A549 (cell line): ENCODE results near the gene CTDSPL. TPM values are rescaled to one million over a fixed set of nuclear protein-coding genes. Genes with fewer than 3 reads are reported as not detected.

Experiments
- ATAC-seq, 2 experiments: fragments of 200-7000 bp in 1 of 2; fragments of >200 bp in 1 of 2; cut with Nextera tagmentation in 1 of 2; cut with Tn5 transposase in 1 of 2; 3 replicates each; pipeline versions ENCODE4 v1.8.0 to v1.9.1; 2018 to 2020; ENCODE audit warnings: mild to moderate bottlenecking in 1 of 2, moderate library complexity in 1 of 2
- CTCF ChIA-PET: fragments of 300-600 bp; sonication (Branson Sonifier 250); formaldehyde crosslinking; extraction: SDS; loops from one replicate; lab custom pipeline; 2021; ENCODE audit warnings: antibody characterized with exemption, inconsistent platforms; lab: Yijun Ruan, JAX
- POLR2A ChIA-PET: fragments of 350-600 bp; formaldehyde crosslinking; extraction: SDS; loops from one replicate; lab custom pipeline; 2021; ENCODE audit warnings: antibody characterized with exemption, inconsistent platforms; lab: Yijun Ruan, JAX
- DNase-seq, 2 experiments: peaks; one replicate each; pipeline versions ENCODE4 v3.0.0 to v3.0.0-alpha.2; 2011 to 2016; ENCODE audit warnings: low read depth in 1 of 2, low spot score in 1 of 2
- FAIRE-seq: peaks from 2 replicates; lab custom pipeline; 2011; peaks lifted over from hg19 to GRCh38; lab: Jason Lieb, UNC
- H3K27ac ChIP-seq, 2 experiments: fragments of >200 bp; sonication (Bioruptor Twin); formaldehyde crosslinking; 3 replicates each; pipeline ENCODE4 v1.5.1; 2016 to 2017
- H3K4me1 ChIP-seq: fragments of >200 bp; sonication (Bioruptor Twin); formaldehyde crosslinking; 3 replicates; pipeline ENCODE4 v1.6.1; 2016
- H3K4me2 ChIP-seq: fragments of >200 bp; sonication (Bioruptor Twin); formaldehyde crosslinking; 3 replicates; pipeline ENCODE4 v1.6.1; 2016
- H3K4me3 ChIP-seq: fragments of >200 bp; sonication (Bioruptor Twin); formaldehyde crosslinking; 3 replicates; pipeline ENCODE4 v1.5.1; 2016
- H3K9me3 ChIP-seq: fragments of >200 bp; sonication (Bioruptor Twin); formaldehyde crosslinking; 3 replicates; pipeline ENCODE4 v1.6.1; 2016
- EHF ChIP-seq: fragments of 250-450 bp; sonication (Bioruptor Pico); IDR thresholded peaks from 2 replicates; pipeline ENCODE4 v1.5.0; 2020; ENCODE audit warnings: mild to moderate bottlenecking
- FOSB ChIP-seq: fragments of 250-450 bp; sonication (Bioruptor Pico); IDR thresholded peaks from 2 replicates; pipeline ENCODE4 v1.5.0; 2020; ENCODE audit warnings: mild to moderate bottlenecking, moderate library complexity
- FOSL2 ChIP-seq, 2 experiments: fragments of 450-650 bp in 1 of 2; fragments of >200 bp in 1 of 2; sonication (Bioruptor Twin) in 1 of 2; formaldehyde crosslinking; IDR thresholded peaks; 2 replicates each; pipeline versions ENCODE4 v1.5.0 to v1.6.1; 2016 to 2020; ENCODE audit warnings: mild to moderate bottlenecking in 1 of 2, moderate library complexity in 1 of 2
- GATA3 ChIP-seq: IDR thresholded peaks from 2 replicates; pipeline ENCODE4 v1.6.1; 2012; ENCODE audit warnings: borderline replicate concordance
- HDAC2 ChIP-seq: fragments of 200-600 bp; sonication (generic); IDR thresholded peaks from 2 replicates; pipeline ENCODE4 v1.6.1; 2016
- HEYL ChIP-seq: fragments of 250-450 bp; sonication (Bioruptor Pico); IDR thresholded peaks from 2 replicates; pipeline ENCODE4 v1.8.0; 2021; ENCODE audit warnings: mild to moderate bottlenecking, moderate library complexity
- HOXA7 ChIP-seq: fragments of 250-450 bp; sonication (Bioruptor Pico); IDR thresholded peaks from 2 replicates; pipeline ENCODE4 v1.5.0; 2020; ENCODE audit warnings: mild to moderate bottlenecking, moderate library complexity
- KDM5A ChIP-seq: fragments of 200-600 bp; sonication (generic); IDR thresholded peaks from 2 replicates; pipeline ENCODE4 v1.6.1; 2016; ENCODE audit warnings: antibody characterized with exemption, mild to moderate bottlenecking
- MAX ChIP-seq: IDR thresholded peaks from 2 replicates; pipeline ENCODE4 v1.6.1; 2012
- MAZ ChIP-seq: fragments of 150-350 bp; IDR thresholded peaks from 2 replicates; pipeline ENCODE4 v1.6.1; 2014; ENCODE audit warnings: antibody characterized with exemption, low read depth, low read length, borderline replicate concordance
- SMC3 ChIP-seq: fragments of >200 bp; sonication (Bioruptor Twin); formaldehyde crosslinking; IDR thresholded peaks from 3 replicates; pipeline ENCODE4 v1.6.1; 2018; ENCODE audit warnings: inconsistent platforms
- TP53 ChIP-seq: fragments of 250-450 bp; sonication (Bioruptor Pico); IDR thresholded peaks from 2 replicates; pipeline ENCODE4 v1.5.0; 2021; ENCODE audit warnings: mild to moderate bottlenecking, moderate library complexity
- ZFP36 ChIP-seq: fragments of 450-650 bp; IDR thresholded peaks from 2 replicates; pipeline ENCODE4 v1.6.1; 2014; ENCODE audit warnings: borderline replicate concordance; ENCODE audit not compliant: partially characterized antibody
- WGBS: methylation state at CpG from one replicate; pipeline ENCODE4 v1.1.6; 2017; ENCODE audit errors: missing lambda C conversion rate; 5-methylcytosine and 5-hydroxymethylcytosine counted together
- polyA plus RNA-seq, 4 experiments: library from polyadenylated mRNA; depleted of rRNA in 3 of 4; stranded (reverse); fragments of >200 nt; fragmentation: RNase III in 1 of 4; extraction: RNeasy Plus Mini Kit Qiagen cat#74134 plus additional on column Dnase treatment in 1 of 4; gene quantifications; 2 replicates in 3 of 4; 3 replicates in 1 of 4; pipeline ENCODE4 v1.2.3, GENCODE V29; 2011 to 2017
- TF ChIP-seq, protein P1 (sequence below): IDR thresholded peaks from 2 replicates; pipeline ENCODE4 v1.6.1; 2012; ENCODE audit warnings: low read depth, borderline replicate concordance
- TF ChIP-seq, protein P2 (sequence below): fragments of >200 bp; sonication (Bioruptor Twin); formaldehyde crosslinking; IDR thresholded peaks from 3 replicates; pipeline ENCODE4 v1.6.1; 2016
- TF ChIP-seq, protein P3 (sequence below): fragments of 450-650 bp; IDR thresholded peaks from 2 replicates; pipeline ENCODE4 v1.6.1; 2014; ENCODE audit warnings: antibody characterized with exemption
- TF ChIP-seq, protein P4 (sequence below): fragments of >200 bp; sonication (Bioruptor Twin); formaldehyde crosslinking; IDR thresholded peaks from 3 replicates; pipeline ENCODE4 v1.5.1; 2016

The CTDSPL gene
- polyA plus RNA-seq, 2 of the 4 experiments (the other 2 are of a cell fraction): 9.9 to 35.1 TPM

DNA sequence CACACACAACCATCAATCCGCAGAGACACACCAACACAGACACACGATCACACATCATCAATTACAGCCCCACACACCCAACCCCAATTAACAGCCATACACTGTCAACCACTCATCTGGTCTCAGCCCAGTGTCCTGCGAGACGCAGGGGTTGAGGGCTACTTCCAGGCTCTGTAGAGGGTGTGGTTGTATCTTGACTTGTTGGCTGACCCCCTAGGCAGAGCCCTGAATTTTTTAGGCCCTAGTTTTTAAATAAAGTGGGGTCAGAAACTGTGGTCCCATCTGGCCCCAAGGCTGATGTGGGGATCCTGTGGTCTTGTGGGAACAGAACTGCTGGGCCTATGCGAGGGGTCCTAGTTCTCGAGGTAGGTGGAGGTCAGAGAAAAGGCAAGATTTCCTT lies 138.2 kb downstream of the CTDSPL start:
- no peak for ATAC-seq
- WGBS: 85% methylated on average over 6 of the region's 6 CpGs
- CTCF ChIA-PET: no interaction called here

DNA sequence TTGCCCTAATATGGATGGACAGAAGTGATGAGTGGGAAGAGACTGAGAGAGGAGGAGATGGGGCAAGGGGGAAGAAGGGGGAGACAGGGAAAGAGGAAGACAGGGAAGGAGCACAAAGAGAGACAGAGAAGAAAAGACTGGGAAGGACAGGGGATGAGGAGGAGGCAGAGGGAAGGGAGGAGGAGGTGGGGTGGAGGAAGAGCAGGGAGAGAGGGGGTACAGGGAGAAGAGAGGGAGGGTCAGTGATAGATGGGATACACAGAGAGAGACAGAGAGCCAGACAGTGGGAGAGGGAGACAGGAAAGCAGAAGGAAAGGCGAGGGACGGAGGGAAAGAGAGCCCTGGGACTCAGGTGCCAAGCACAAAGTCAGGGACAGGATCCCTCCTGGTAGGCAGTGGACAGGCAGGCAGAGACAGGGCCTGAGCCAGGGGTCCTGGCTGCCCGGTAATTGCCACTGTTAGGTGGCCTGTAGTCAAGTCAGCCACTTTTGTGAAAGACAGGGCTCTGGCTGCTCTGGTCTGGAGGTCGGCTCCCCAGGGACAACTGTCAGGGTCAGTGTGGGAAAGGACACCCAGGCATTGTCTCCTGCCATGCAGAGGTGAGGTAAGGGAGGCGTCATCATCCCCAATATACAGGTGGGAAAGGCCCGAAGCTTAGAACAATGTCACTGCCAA lies 138.7 kb downstream of the CTDSPL start:
- no peak for ATAC-seq
- Histone ChIP-seq H3K9me3 (no peaks in the 10 kb centered on the region), H3K4me1 (peaks cover 15% of the 10 kb centered on the region), H3K4me2 (no peak overlapping the region), H3K27ac (no peak overlapping the region), H3K4me3 (no peak overlapping the region)
- no peak for FAIRE-seq
- CTCF ChIA-PET: interaction anchor here (1.1 to 5.5 kb wide), 5 partner anchors 15 to 147 kb away, joined by 3 to 52 read pairs (median 30); no protein-coding TSS in a partner anchor
- WGBS: 90% methylated on average over 6 of the region's 6 CpGs
- DNase-seq: no peak
- TF ChIP-seq EHF (CRISPR knock-in tag) (no peak), HEYL (no peak), MAZ (no peak), GATA3 (no peak), HOXA7 (CRISPR knock-in tag) (no peak), ZFP36 (no peak)
- TF ChIP-seq, all 56 proteins: peak for 0
- POLR2A ChIA-PET: no interaction called here

More for the DNA sequence above, 138.2 kb downstream of the CTDSPL start:
- peaks cover 15% of the 10 kb centered on the region for H3K4me1 ChIP-seq
- H3K27ac ChIP-seq: no peak overlapping the region
- TF ChIP-seq FOSL2 (IDR thresholded peaks at IDR 0.05) (no peak), FOSL2 (CRISPR knock-in tag; IDR thresholded peaks at IDR 0.05) (no peak), EHF (CRISPR knock-in tag) (no peak), KDM5A (no peak), FOSB (no peak), SMC3 (no peak), MAX (no peak), GATA3 (no peak), HDAC2 (no peak), HOXA7 (CRISPR knock-in tag) (no peak)
- TF ChIP-seq, protein P1, sequence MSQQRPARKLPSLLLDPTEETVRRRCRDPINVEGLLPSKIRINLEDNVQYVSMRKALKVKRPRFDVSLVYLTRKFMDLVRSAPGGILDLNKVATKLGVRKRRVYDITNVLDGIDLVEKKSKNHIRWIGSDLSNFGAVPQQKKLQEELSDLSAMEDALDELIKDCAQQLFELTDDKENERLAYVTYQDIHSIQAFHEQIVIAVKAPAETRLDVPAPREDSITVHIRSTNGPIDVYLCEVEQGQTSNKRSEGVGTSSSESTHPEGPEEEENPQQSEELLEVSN: no peak
- TF ChIP-seq, protein P2, sequence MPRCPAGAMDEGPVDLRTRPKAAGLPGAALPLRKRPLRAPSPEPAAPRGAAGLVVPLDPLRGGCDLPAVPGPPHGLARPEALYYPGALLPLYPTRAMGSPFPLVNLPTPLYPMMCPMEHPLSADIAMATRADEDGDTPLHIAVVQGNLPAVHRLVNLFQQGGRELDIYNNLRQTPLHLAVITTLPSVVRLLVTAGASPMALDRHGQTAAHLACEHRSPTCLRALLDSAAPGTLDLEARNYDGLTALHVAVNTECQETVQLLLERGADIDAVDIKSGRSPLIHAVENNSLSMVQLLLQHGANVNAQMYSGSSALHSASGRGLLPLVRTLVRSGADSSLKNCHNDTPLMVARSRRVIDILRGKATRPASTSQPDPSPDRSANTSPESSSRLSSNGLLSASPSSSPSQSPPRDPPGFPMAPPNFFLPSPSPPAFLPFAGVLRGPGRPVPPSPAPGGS: no peak
- TF ChIP-seq, protein P3, sequence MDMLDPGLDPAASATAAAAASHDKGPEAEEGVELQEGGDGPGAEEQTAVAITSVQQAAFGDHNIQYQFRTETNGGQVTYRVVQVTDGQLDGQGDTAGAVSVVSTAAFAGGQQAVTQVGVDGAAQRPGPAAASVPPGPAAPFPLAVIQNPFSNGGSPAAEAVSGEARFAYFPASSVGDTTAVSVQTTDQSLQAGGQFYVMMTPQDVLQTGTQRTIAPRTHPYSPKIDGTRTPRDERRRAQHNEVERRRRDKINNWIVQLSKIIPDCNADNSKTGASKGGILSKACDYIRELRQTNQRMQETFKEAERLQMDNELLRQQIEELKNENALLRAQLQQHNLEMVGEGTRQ: no peak
- no peak for DNase-seq
- no peak for FAIRE-seq
- POLR2A ChIA-PET: no interaction called here
- H3K4me3 ChIP-seq: no peak overlapping the region
- no peak overlapping the region for H3K4me2 ChIP-seq
- H3K9me3 ChIP-seq: no peaks in the 10 kb centered on the region

DNA sequence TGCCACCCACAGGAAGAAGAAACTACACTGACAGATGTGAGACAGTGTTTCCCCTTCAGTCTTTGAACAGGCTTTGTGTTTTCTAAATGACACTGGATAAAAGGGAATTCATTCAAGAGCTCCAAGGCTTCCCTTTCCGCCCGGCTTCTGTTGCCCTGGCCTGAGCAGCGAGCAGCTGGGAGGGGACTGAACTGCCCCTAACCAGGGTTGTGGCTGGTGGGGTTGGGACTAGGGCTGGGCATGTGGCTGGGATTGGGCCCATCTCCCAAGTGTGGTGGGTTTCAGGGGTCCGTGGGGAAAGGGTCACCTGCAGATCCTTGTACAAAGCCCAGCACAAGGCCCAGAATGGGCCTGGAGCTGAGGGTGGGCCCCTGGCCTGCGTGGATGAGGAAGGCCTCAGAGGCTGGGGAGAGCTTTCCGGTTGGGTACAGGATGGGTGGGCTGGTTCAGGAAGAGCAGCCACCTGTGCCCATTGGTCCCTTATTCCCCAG lies 139.3 kb downstream of the CTDSPL start:
- ChIA-PET CTCF (interaction anchor here (1.1 to 5.5 kb wide), 9 partner anchors 14 to 479 kb away, joined by 3 to 52 read pairs (median 6); partner anchors contain the start of gene DLEC1), POLR2A (no interaction called here)
- no peak overlapping the region for H3K4me3 ChIP-seq
- H3K27ac ChIP-seq: no peak overlapping the region
- H3K9me3 ChIP-seq: no peaks in the 10 kb centered on the region
- 84% methylated on average over 6 of the region's 6 CpGs for WGBS
- H3K4me2 ChIP-seq: no peak overlapping the region
- no peak for ATAC-seq
- TF ChIP-seq SMC3 (no peak), TP53 (CRISPR knock-in tag) (no peak)
- TF ChIP-seq, protein P4, sequence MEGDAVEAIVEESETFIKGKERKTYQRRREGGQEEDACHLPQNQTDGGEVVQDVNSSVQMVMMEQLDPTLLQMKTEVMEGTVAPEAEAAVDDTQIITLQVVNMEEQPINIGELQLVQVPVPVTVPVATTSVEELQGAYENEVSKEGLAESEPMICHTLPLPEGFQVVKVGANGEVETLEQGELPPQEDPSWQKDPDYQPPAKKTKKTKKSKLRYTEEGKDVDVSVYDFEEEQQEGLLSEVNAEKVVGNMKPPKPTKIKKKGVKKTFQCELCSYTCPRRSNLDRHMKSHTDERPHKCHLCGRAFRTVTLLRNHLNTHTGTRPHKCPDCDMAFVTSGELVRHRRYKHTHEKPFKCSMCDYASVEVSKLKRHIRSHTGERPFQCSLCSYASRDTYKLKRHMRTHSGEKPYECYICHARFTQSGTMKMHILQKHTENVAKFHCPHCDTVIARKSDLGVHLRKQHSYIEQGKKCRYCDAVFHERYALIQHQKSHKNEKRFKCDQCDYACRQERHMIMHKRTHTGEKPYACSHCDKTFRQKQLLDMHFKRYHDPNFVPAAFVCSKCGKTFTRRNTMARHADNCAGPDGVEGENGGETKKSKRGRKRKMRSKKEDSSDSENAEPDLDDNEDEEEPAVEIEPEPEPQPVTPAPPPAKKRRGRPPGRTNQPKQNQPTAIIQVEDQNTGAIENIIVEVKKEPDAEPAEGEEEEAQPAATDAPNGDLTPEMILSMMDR: no peak
- TF ChIP-seq, protein P3: no peak
- no peak for DNase-seq
- FAIRE-seq: no peak
- peaks cover 15% of the 10 kb centered on the region for H3K4me1 ChIP-seq
